A673 (cell line): ENCODE measurements around the gene MYO1E. TPM values are rescaled to one million over a fixed set of nuclear protein-coding genes. Genes with fewer than 3 reads are reported as not detected.

Experiments used
- BruUV-seq: library from RNA; stranded (reverse); fragments of 400-500 nt; replicated peaks from 2 replicates; lab custom pipeline; 2021; lab: Mats Ljungman, UMichigan
- CTCF ChIA-PET: fragments of 300-600 bp; sonication (Branson Sonifier 250); formaldehyde crosslinking; loops from one replicate; lab custom pipeline; 2022; ENCODE audit warnings: antibody characterized with exemption; lab: Charles Lee
- POLR2A ChIA-PET: fragments of 300-600 bp; sonication (Branson Sonifier 250); formaldehyde crosslinking; loops from one replicate; lab custom pipeline; 2022; ENCODE audit warnings: antibody characterized with exemption; ENCODE audit not compliant: low non-redundant PET; lab: Charles Lee
- DNase-seq: peaks from one replicate; pipeline ENCODE4 v3.0.0-alpha.2; 2015; ENCODE audit warnings: low spot score
- H3K27ac ChIP-seq: fragments of 200-600 bp; sonication (generic); 2 replicates; pipeline ENCODE4 v1.5.1; 2016; ENCODE audit warnings: mixed run types, low read depth, mild to moderate bottlenecking, mixed read lengths, antibody characterized with exemption, low read length; ENCODE audit not compliant: poor library complexity, severe bottlenecking
- H3K27me3 ChIP-seq: fragments of 200-600 bp; sonication (generic); replicated peaks from 2 replicates; pipeline ENCODE4 v1.6.1; 2017; ENCODE audit warnings: mixed run types, low read depth, mild to moderate bottlenecking, mixed read lengths, antibody characterized with exemption, low read length; ENCODE audit not compliant: insufficient read depth, poor library complexity
- H3K36me3 ChIP-seq: fragments of 200-600 bp; sonication (generic); 2 replicates; pipeline ENCODE4 v1.6.1; 2016; ENCODE audit warnings: mixed run types, mild to moderate bottlenecking, mixed read lengths, antibody characterized with exemption, low read length; ENCODE audit not compliant: insufficient read depth, poor library complexity, severe bottlenecking
- H3K4me1 ChIP-seq: fragments of 200-600 bp; sonication (generic); 2 replicates; pipeline ENCODE4 v1.6.1; 2017; ENCODE audit warnings: mixed run types, mild to moderate bottlenecking, mixed read lengths, antibody characterized with exemption, low read length; ENCODE audit not compliant: insufficient read depth, poor library complexity, severe bottlenecking
- H3K4me3 ChIP-seq: fragments of 200-600 bp; sonication (generic); 2 replicates; pipeline ENCODE4 v1.5.1; 2016; ENCODE audit warnings: low read depth, mixed run types, mild to moderate bottlenecking, mixed read lengths, low read length; ENCODE audit not compliant: poor library complexity, severe bottlenecking
- H3K9me3 ChIP-seq: fragments of 200-600 bp; sonication (generic); 2 replicates; pipeline ENCODE4 v1.6.1; 2016; ENCODE audit warnings: mixed run types, low read depth, mild to moderate bottlenecking, mixed read lengths, antibody characterized with exemption, low read length; ENCODE audit not compliant: poor library complexity, severe bottlenecking
- EZH2 ChIP-seq: fragments of 200-600 bp; sonication (generic); IDR thresholded peaks from 2 replicates; pipeline ENCODE4 v1.6.1; 2017; ENCODE audit warnings: borderline replicate concordance, low read depth, mild to moderate bottlenecking, mixed read lengths, antibody characterized with exemption, low read length; ENCODE audit not compliant: poor library complexity, severe bottlenecking
- intact Hi-C: fragments of 100-400 bp; cut with micrococcal nuclease; formaldehyde crosslinking; loops from one replicate; pipeline ENCODE4 v1.10.0; 2022; ENCODE audit not compliant: unreplicated experiment
- total RNA-seq: library from RNA; stranded (reverse); gene quantifications from 2 replicates; pipeline ENCODE4 v1.2.3, GENCODE V29; 2021
- TF ChIP-seq, protein P1 (sequence below): fragments of 300-800, 200-600 bp; sonication (generic); conservative IDR thresholded peaks from 2 replicates; pipeline ENCODE4 v1.5.1; 2017; ENCODE audit warnings: low read depth, mild to moderate bottlenecking, antibody characterized with exemption, low read length, moderate library complexity, mixed read lengths

The MYO1E gene
- total RNA-seq, 1 experiment from 2014 or later, result 7.9 TPM

DNA sequence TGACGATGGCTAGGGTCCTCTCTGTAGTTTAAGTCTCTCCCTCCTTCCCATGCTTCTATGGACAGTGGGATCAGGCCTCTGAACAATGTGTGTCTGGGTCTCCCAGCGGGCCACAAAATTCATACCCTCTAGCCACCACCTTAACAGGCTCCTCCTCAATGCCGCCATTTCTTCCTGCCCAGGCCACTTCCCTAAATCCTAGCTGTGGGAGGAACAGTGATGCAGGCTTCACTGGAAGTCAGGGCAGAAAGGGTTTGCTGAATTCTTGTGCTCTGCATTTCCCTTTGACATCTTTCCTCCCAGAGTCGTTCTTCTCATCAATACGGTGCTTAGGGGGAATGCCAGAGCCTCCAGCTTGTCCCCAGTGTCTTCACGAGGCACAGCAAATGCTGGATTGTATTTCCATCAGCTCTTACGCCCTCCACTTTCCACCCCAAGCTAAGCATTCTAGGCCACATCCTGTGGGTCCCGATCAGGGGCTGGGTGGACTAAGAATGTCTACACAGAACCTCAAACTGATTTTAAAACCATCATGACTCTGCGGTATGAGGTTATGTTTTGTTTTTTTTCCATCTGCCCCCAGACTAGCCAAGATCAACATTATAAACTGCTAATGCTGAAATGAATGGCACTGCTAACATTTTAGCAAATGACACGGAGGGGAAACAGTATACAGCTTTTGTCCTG, 177.9 kb downstream of the MYO1E start:
- DNase-seq, result no peak
- BruUV-seq, result no TSS peak
- intact Hi-C loops, result no loop called here
- Histone ChIP-seq H3K27me3 (no peaks in the 10 kb centered on the region), H3K4me3 (no peak overlapping the region), H3K9me3 (no peaks in the 10 kb centered on the region), H3K27ac (no peak overlapping the region), H3K4me1 (no peaks in the 10 kb centered on the region), H3K36me3 (no peaks in the 10 kb centered on the region)
- ChIA-PET POLR2A (no interaction called here), CTCF (no interaction called here)
- TF ChIP-seq, protein P1, sequence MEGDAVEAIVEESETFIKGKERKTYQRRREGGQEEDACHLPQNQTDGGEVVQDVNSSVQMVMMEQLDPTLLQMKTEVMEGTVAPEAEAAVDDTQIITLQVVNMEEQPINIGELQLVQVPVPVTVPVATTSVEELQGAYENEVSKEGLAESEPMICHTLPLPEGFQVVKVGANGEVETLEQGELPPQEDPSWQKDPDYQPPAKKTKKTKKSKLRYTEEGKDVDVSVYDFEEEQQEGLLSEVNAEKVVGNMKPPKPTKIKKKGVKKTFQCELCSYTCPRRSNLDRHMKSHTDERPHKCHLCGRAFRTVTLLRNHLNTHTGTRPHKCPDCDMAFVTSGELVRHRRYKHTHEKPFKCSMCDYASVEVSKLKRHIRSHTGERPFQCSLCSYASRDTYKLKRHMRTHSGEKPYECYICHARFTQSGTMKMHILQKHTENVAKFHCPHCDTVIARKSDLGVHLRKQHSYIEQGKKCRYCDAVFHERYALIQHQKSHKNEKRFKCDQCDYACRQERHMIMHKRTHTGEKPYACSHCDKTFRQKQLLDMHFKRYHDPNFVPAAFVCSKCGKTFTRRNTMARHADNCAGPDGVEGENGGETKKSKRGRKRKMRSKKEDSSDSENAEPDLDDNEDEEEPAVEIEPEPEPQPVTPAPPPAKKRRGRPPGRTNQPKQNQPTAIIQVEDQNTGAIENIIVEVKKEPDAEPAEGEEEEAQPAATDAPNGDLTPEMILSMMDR, result no peak
- TF ChIP-seq EZH2, result no peak

DNA sequence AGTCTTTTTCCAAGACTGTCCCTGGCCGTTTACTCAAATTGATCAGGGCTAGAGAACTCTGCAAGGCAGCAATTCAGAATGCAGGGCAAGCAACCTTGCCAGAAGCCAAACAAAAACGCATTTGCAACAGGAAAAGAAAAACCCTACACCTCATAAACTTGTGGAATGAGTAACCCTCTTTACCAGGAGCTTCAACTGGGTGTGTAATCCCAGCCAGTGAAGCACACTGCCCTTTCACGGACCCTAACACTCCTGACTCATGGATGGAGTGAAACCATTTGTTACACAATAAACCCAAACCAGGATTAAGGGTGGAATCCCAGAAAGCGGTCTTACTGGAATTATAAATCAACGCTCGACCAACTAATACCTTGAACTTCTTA, 180.8 kb downstream of the MYO1E start:
- Histone ChIP-seq H3K27me3 (no peaks in the 10 kb centered on the region), H3K36me3 (no peaks in the 10 kb centered on the region), H3K4me3 (no peak overlapping the region), H3K9me3 (no peaks in the 10 kb centered on the region), H3K4me1 (no peaks in the 10 kb centered on the region), H3K27ac (no peak overlapping the region)
- intact Hi-C loops, result no loop called here
- ChIA-PET CTCF (no interaction called here), POLR2A (no interaction called here)
- no TSS peak for BruUV-seq
- DNase-seq, result peak; percentile 16
- no peak for TF ChIP-seq EZH2
- TF ChIP-seq, protein P1, result no peak

GRCh38 chr15:59190291-59190690, 182.4 kb downstream of the MYO1E start:
- intact Hi-C loops, result no loop called here
- Histone ChIP-seq H3K27me3 (no peaks in the 10 kb centered on the region), H3K4me3 (no peak overlapping the region), H3K27ac (no peak overlapping the region), H3K9me3 (no peaks in the 10 kb centered on the region), H3K4me1 (no peaks in the 10 kb centered on the region), H3K36me3 (no peaks in the 10 kb centered on the region)
- no peak for DNase-seq
- TF ChIP-seq EZH2, result no peak
- TF ChIP-seq, protein P1, result no peak
- no TSS peak for BruUV-seq
- ChIA-PET POLR2A (no interaction called here), CTCF (no interaction called here)
